Lung (tissue), 12 donors: ENCODE data around the gene SH3RF2. TPM values are rescaled to one million over a fixed set of nuclear protein-coding genes. Genes with fewer than 3 reads are reported as not detected.

Source experiments
- ATAC-seq: fragments of 200-7000 bp; cut with Tn5 transposase; one replicate; pipeline ENCODE4 v1.9.1; 2020; ENCODE audit warnings: moderate number of reproducible peaks; ENCODE audit not compliant: insufficient read depth, low FRiP score
- DNase-seq, 3 donors: peaks; one replicate each; pipeline ENCODE4 v3.0.0-alpha.2; 2013 to 2017
- H3K27ac ChIP-seq, 2 donors: one replicate each; pipeline ENCODE4 v1.5.1; 2013; ENCODE audit warnings: mild to moderate bottlenecking in 2 of 2, moderate library complexity in 2 of 2, control low read depth in 1 of 2, inconsistent platforms in 1 of 2, low read depth in 1 of 2, low read length in 1 of 2
- H3K27me3 ChIP-seq, 3 donors: one replicate each; pipeline ENCODE4 v1.5.1; 2013; ENCODE audit warnings: low read length in 2 of 3; ENCODE audit not compliant: control insufficient read depth in 3 of 3, insufficient read depth in 3 of 3
- H3K36me3 ChIP-seq, 4 donors: one replicate each; pipeline ENCODE4 v1.5.1; 2013; ENCODE audit warnings: low read length in 4 of 4, mild to moderate bottlenecking in 1 of 4, moderate library complexity in 1 of 4; ENCODE audit not compliant: control insufficient read depth in 4 of 4, insufficient read depth in 4 of 4
- H3K4me1 ChIP-seq, 5 donors: one replicate each; pipeline ENCODE4 v1.5.1; 2013; ENCODE audit warnings: low read length in 5 of 5, mild to moderate bottlenecking in 2 of 5, moderate library complexity in 1 of 5; ENCODE audit not compliant: control insufficient read depth in 5 of 5, insufficient read depth in 5 of 5
- H3K4me3 ChIP-seq: one replicate; pipeline ENCODE4 v1.5.1; 2013; ENCODE audit warnings: mild to moderate bottlenecking, control low read depth, moderate library complexity
- H3K9ac ChIP-seq, 2 donors: one replicate each; pipeline ENCODE4 v1.5.1; 2013; ENCODE audit warnings: low read length in 2 of 2, control low read depth in 1 of 2; ENCODE audit not compliant: insufficient read depth in 1 of 2
- H3K9me3 ChIP-seq, 4 donors: one replicate each; pipeline ENCODE4 v1.5.1; 2013; ENCODE audit warnings: low read length in 3 of 4, mild to moderate bottlenecking in 1 of 4, moderate library complexity in 1 of 4; ENCODE audit not compliant: control insufficient read depth in 4 of 4, insufficient read depth in 3 of 4
- CTCF ChIP-seq: IDR thresholded peaks from 2 replicates; pipeline ENCODE4 v1.5.1; 2012; ENCODE audit warnings: mild to moderate bottlenecking; ENCODE audit errors: control extremely low read depth, extremely low read depth
- WGBS, 2 donors: extraction: QIAGEN DNeasy Blood & Tissue Kit; methylation state at CpG; one replicate each; pipeline ENCODE4 v1.1.7; 2013; 5-methylcytosine and 5-hydroxymethylcytosine counted together
- polyA plus RNA-seq, 2 donors: library from polyadenylated mRNA; stranded (reverse); fragments of 200-250 nt; gene quantifications; one replicate each; pipeline ENCODE4 v1.2.1, GENCODE V29; 2013
- total RNA-seq, 2 donors: library from RNA; depleted of rRNA in 1 of 2; stranded (reverse); fragments of >200 nt in 1 of 2; gene quantifications; one replicate each; pipeline ENCODE4 v1.2.1, GENCODE V29; 2014 to 2021
- donor health status: control.
- donor health status: control.
- donor health status: Bipolar disorder and iron deficiency.
- donor health status: healthy.
- donor health status: DM: yes; HTN: yes; CAD: no.

Gene SH3RF2
- total and polyA plus RNA-seq, 4 donors, result 1.3 to 14.3 (median 5.0) TPM

GRCh38 chr5:146013761-146014160, 77.4 kb downstream of the SH3RF2 start:
- H3K36me3 ChIP-seq, result no peaks in the 10 kb centered on the region
- no peaks in the 10 kb centered on the region for H3K9me3 ChIP-seq
- no peak for ATAC-seq
- no peak overlapping the region for H3K4me3 ChIP-seq
- whole genome bisulfite sequencing, 2 donors, result 88 to 94% methylated on average over 9 of the region's 9 CpGs
- TF ChIP-seq CTCF, result no peak
- peaks cover 0 to 2% (median 0%) of the 10 kb centered on the region in 3 donors for H3K27me3 ChIP-seq
- no peak overlapping the region for H3K9ac ChIP-seq
- no peak overlapping the region for H3K27ac ChIP-seq
- H3K4me1 ChIP-seq, result no peaks in the 10 kb centered on the region
- DNase-seq, result no peak

GRCh38 chr5:146015001-146015400, 78.6 kb downstream of the SH3RF2 start:
- DNase-seq, result no peak
- ATAC-seq, result no peak
- Histone ChIP-seq H3K9ac (no peak overlapping the region), H3K27me3 (peaks cover 0 to 2% (median 0%) of the 10 kb centered on the region in 3 donors), H3K9me3 (no peaks in the 10 kb centered on the region), H3K27ac (no peak overlapping the region), H3K4me3 (no peak overlapping the region), H3K4me1 (no peaks in the 10 kb centered on the region), H3K36me3 (no peaks in the 10 kb centered on the region)
- WGBS, 2 donors, result 91 to 97% methylated on average over 1 of the region's 1 CpG
- no peak for TF ChIP-seq CTCF

DNA sequence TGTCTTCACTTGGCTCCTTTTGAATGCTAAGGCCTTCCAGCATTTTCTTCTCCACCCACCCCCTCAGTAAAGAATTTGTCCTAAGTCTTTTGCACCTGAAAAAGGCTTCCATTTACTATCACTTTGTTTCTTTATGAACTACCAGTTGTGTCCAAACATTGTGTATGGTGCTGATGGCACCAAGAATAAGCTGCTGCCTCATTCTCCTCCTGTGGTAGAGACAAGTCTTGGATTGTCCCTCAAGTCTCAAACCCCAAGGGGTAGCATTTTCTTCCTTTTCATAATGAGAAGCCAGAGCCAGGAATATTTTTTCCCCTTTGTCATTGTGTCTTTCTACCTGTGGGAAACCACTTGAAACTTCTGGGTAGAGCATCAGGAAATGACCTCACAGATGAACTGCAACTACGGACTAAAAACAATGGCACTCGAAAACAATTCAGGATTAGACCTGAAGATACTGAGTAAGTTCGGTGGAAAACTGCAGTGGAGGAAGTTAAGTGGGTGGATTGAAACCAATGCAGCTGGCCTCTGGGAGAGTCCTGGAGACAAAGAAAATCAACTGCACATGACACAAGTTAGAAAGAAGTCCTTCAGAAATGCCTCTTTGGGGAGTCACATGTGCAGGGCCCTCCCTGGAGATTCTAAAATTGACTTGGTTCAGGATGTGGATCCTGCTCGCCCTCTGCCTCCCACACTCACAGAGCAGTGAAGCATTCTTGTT, 80.5 kb downstream of the SH3RF2 start:
- H3K36me3 ChIP-seq, result no peaks in the 10 kb centered on the region
- no peak overlapping the region for H3K4me3 ChIP-seq
- WGBS, 2 donors, result 51 to 57% methylated on average over 4 of the region's 4 CpGs
- TF ChIP-seq CTCF, result no peak
- no peak for DNase-seq
- H3K27me3 ChIP-seq, result peaks cover 0 to 2% (median 0%) of the 10 kb centered on the region in 3 donors
- no peaks in the 10 kb centered on the region for H3K4me1 ChIP-seq
- no peaks in the 10 kb centered on the region for H3K9me3 ChIP-seq
- no peak for ATAC-seq
- H3K9ac ChIP-seq, result no peak overlapping the region
- no peak overlapping the region for H3K27ac ChIP-seq
